GM19099 (cell line): ENCODE measurements around the gene TRPV5.

Source experiments
- POLR2A ChIP-seq: IDR thresholded peaks from 3 replicates; pipeline ENCODE4 v1.6.1; 2011; ENCODE audit warnings: low read depth; ENCODE audit not compliant: insufficient read length; ENCODE audit errors: extremely low read depth

The TRPV5 gene

GRCh38 chr7:142950235-142950634, 16.7 kb upstream of the TRPV5 start:
- TF ChIP-seq POLR2A, result no peak

GRCh38 chr7:142948603-142949002, 15.1 kb upstream of the TRPV5 start:
- TF ChIP-seq POLR2A, result no peak

- no peak for TF ChIP-seq POLR2A
Observed at GRCh38 chr7:142945001-142945400, 11.5 kb upstream of the TRPV5 start.

- TF ChIP-seq POLR2A, result no peak
Observed at GRCh38 chr7:142943706-142944268, 10.2 kb upstream of the TRPV5 start.

- no peak for TF ChIP-seq POLR2A
Observed at GRCh38 chr7:142942746-142943145, 9.2 kb upstream of the TRPV5 start.

- no peak for TF ChIP-seq POLR2A
Observed at GRCh38 chr7:142941541-142941940, 8.0 kb upstream of the TRPV5 start.

GRCh38 chr7:142940966-142941535, 7.5 kb upstream of the TRPV5 start:
- TF ChIP-seq POLR2A, result no peak

GRCh38 chr7:142939226-142939910, 5.8 kb upstream of the TRPV5 start, which contains the start of gene LLCFC1:
TSS of gene LLCFC1 (plus strand) at chr7:142939484. CDS start at chr7:142939622, 138 bp downstream.
- no peak for TF ChIP-seq POLR2A

- TF ChIP-seq POLR2A, result no peak
Observed at GRCh38 chr7:142938611-142939010, 5.1 kb upstream of the TRPV5 start.

GRCh38 chr7:142935941-142936565, 2.5 kb upstream of the TRPV5 start:
- TF ChIP-seq POLR2A, result no peak

- TF ChIP-seq POLR2A, result no peak
Observed at GRCh38 chr7:142934056-142934455, 510 bp upstream of the TRPV5 start.

- no peak for TF ChIP-seq POLR2A
Observed at GRCh38 chr7:142933092-142933475, 462 bp downstream of the TRPV5 start.

GRCh38 chr7:142932386-142933091, 1.0 kb downstream of the TRPV5 start:
- TF ChIP-seq POLR2A, result no peak

- TF ChIP-seq POLR2A, result no peak
Observed at GRCh38 chr7:142930126-142930730, 3.3 kb downstream of the TRPV5 start.

- no peak for TF ChIP-seq POLR2A
Observed at GRCh38 chr7:142927949-142928348, 5.6 kb downstream of the TRPV5 start.
